ENCODE results near the gene OXT.

Gene OXT

GRCh38 chr20:3084283-3084985 lies 13.0 kb downstream of the OXT start, which contains the start of gene AVP:
TSS of gene AVP (minus strand) at chr20:3084724. CDS start at chr20:3084674, 50 bp downstream.
- DNase-seq (ENCODE audit: low read depth): no peak

- no peak for DNase-seq (ENCODE audit: low read depth)
These were observed 13.6 kb downstream of the OXT start for GRCh38 chr20:3084986-3085360.

GRCh38 chr20:3085571-3086072 lies 14.2 kb downstream of the OXT start:
- no peak for DNase-seq (ENCODE audit: low read depth)

- DNase-seq (ENCODE audit: low read depth): no peak
These were observed 16.6 kb downstream of the OXT start for GRCh38 chr20:3088031-3088430.

- DNase-seq (ENCODE audit: low read depth): no peak
These were observed 19.1 kb downstream of the OXT start for GRCh38 chr20:3090565-3090964.

- DNase-seq (ENCODE audit: low read depth): no peak
These were observed 21.4 kb downstream of the OXT start for GRCh38 chr20:3092611-3093379.

GRCh38 chr20:3093861-3094361 lies 22.5 kb downstream of the OXT start:
- no peak for DNase-seq (ENCODE audit: low read depth)

- no peak for DNase-seq (ENCODE audit: low read depth)
These were observed 23.6 kb downstream of the OXT start for GRCh38 chr20:3094848-3095629.

GRCh38 chr20:3100480-3100879 lies 29.1 kb downstream of the OXT start:
- no peak for DNase-seq (ENCODE audit: low read depth)

- no peak for DNase-seq (ENCODE audit: low read depth)
These were observed 29.8 kb downstream of the OXT start for GRCh38 chr20:3101251-3101650.

GRCh38 chr20:3101737-3102574 lies 30.5 kb downstream of the OXT start:
- DNase-seq (ENCODE audit: low read depth): no peak

- DNase-seq (ENCODE audit: low read depth): no peak
These were observed 31.4 kb downstream of the OXT start for GRCh38 chr20:3102575-3103368.

- DNase-seq (ENCODE audit: low read depth): no peak
These were observed 32.1 kb downstream of the OXT start for GRCh38 chr20:3103369-3104032.

GRCh38 chr20:3105256-3106137 lies 34.1 kb downstream of the OXT start:
- DNase-seq (ENCODE audit: low read depth): no peak

GRCh38 chr20:3106185-3106584 lies 34.8 kb downstream of the OXT start:
- DNase-seq (ENCODE audit: low read depth): no peak

GRCh38 chr20:3106658-3107463 lies 35.4 kb downstream of the OXT start:
- no peak for DNase-seq (ENCODE audit: low read depth)

GRCh38 chr20:3107464-3108025 lies 36.1 kb downstream of the OXT start:
- no peak for DNase-seq (ENCODE audit: low read depth)
